Stimulated activated naive CD8-positive, alpha-beta T cell treated with anti-CD3 and anti-CD28 coated beads, Interleukin-15, amount 100 ng/mL, for 72 hours (primary cell): ENCODE results near the gene PCDHGB1.
A peak's percentile ranks its signal among the peaks of the same experiment; 100 is the strongest.
"Not testable (repeated sequence)": the region's sequence is repeated elsewhere in the genome, so short reads cannot be mapped to it uniquely, and the experiment has no call there.

ENCODE experiments used
- ATAC-seq: fragments of 150-1000 bp; cut with Tn5 transposase; 2 replicates; pipeline ENCODE4 v1.10.0; 2021; ENCODE audit warnings: mild to moderate bottlenecking, moderate library complexity
- DNase-seq, 2 donors: peaks; one replicate each; pipeline ENCODE4 v3.0.0; 2021 to 2022
- H3K27ac Mint-ChIP-seq, 2 donors: one replicate each; pipeline ENCODE4 v1.8.0; 2022; ENCODE audit warnings: mild to moderate bottlenecking in 2 of 2, mixed read lengths in 2 of 2, moderate library complexity in 2 of 2
- H3K27me3 Mint-ChIP-seq: one replicate; pipeline ENCODE4 v1.8.0; 2022; ENCODE audit warnings: mixed read lengths
- H3K4me1 Mint-ChIP-seq: one replicate; pipeline ENCODE4 v1.8.0; 2022; ENCODE audit warnings: mild to moderate bottlenecking, mixed read lengths
- H3K4me3 Mint-ChIP-seq, 2 donors: one replicate each; pipeline ENCODE4 v1.8.0; 2022; ENCODE audit warnings: mild to moderate bottlenecking in 2 of 2, mixed read lengths in 2 of 2, moderate library complexity in 1 of 2
- H3K9me3 Mint-ChIP-seq, 2 donors: one replicate each; pipeline ENCODE4 v1.8.0; 2022; ENCODE audit warnings: mixed read lengths in 2 of 2

The PCDHGB1 gene

DNA sequence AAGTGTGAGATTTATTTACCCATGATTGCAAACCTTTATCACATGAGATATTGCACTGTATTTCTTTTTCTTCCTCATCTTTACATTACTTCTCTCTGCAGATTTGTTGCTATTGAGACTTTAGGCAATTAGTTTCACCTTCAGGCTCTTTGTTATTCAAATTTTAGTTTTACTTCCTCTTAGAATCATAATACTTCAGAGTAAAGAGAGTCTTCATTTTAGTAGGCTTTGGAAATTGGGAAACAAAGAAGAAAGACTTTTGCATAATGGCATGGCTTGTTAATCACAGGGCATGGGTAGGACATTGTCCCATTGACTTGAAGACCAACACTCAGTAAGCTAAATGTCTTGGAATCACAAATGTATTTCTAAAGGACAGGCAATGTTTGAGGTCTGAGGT is 12.8 kb downstream of the PCDHGB1 start:
- H3K27me3 Mint-ChIP-seq, result peaks cover 89% of the 10 kb centered on the region
- H3K9me3 Mint-ChIP-seq, result peaks cover 19 to 54% of the 10 kb centered on the region in 2 donors
- H3K4me3 Mint-ChIP-seq, result no peak overlapping the region
- DNase-seq (no peak), ATAC-seq (no peak)
- H3K27ac Mint-ChIP-seq, result no peak overlapping the region
- peaks cover 6% of the 10 kb centered on the region for H3K4me1 Mint-ChIP-seq

DNA sequence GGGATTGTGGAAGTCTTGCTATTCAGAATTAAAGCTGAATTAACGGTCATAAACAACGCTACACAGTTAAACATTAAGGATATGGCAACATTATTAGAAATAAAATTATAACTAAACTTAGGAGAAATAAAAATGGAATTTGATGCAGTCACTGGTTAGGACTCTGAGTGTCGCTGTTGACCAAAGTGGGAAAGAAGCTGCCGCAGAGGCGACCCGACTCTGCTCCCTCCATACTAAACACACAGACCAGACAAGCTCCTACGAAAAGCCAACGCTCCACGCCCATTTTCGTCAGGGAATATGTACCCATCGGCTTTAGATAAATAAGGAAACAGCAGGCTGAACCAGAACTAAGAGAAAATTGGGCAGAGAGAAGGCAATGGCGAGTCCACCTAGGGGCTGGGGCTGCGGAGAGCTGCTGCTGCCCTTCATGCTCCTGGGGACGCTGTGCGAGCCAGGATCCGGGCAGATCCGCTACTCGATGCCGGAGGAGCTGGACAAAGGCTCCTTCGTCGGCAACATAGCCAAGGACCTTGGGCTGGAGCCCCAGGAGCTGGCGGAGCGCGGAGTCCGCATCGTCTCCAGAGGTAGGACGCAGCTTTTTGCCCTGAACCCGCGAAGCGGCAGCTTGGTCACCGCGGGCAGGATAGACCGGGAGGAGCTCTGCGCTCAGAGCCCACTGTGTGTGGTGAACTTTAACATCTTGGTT is 14.2 kb downstream of the PCDHGB1 start, which contains the start of gene PCDHGA5:
TSS of gene PCDHGA5 (plus strand) at position 211 of the 709 bp plus-strand sequence. CDS start at position 380, 169 bp downstream.
- peaks cover 14 to 54% of the 10 kb centered on the region in 2 donors for H3K9me3 Mint-ChIP-seq
- DNase-seq, result no peak
- peaks cover 90% of the 10 kb centered on the region for H3K27me3 Mint-ChIP-seq
- H3K4me1 Mint-ChIP-seq, result peaks cover 6% of the 10 kb centered on the region
- no peak for ATAC-seq
- H3K4me3 Mint-ChIP-seq, result peak within 1 kb of the TSS in 1 of 2 donors; percentile 10
- peak within 1 kb of the TSS in 1 of 2 donors; percentile 88 for H3K27ac Mint-ChIP-seq

DNA sequence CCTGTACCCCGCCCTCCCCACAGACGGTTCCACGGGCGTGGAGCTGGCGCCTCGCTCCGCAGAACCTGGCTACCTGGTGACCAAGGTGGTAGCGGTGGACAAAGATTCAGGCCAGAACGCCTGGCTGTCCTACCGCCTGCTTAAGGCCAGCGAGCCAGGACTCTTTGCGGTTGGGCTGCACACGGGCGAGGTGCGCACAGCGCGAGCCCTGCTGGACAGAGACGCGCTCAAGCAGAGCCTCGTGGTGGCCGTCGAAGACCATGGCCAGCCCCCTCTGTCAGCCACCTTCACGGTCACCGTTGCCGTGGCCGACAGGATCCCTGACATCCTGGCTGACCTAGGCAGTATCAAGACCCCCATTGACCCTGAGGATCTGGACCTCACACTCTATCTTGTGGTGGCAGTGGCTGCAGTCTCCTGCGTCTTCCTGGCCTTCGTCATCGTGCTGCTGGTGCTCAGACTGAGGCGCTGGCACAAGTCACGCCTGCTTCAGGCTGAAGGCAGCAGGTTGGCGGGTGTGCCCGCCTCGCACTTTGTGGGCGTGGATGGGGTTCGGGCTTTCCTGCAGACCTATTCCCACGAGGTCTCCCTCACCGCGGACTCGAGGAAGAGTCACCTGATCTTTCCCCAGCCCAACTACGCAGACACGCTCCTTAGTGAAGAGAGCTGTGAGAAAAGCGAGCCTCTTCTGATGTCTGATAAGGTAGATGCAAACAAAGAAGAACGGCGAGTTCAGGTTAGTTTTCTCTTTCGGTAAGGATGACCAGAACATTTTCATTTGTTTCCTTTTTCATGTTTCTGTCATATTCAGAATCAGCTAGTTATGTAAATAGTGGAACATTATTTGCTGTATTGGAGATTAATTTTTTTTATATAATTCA is 16.4 kb downstream of the PCDHGB1 start:
- Mint-ChIP-seq H3K27ac (no peak overlapping the region), H3K4me3 (no peak overlapping the region), H3K27me3 (peaks cover 91% of the 10 kb centered on the region), H3K4me1 (peaks cover 8% of the 10 kb centered on the region), H3K9me3 (peaks cover 16 to 51% of the 10 kb centered on the region in 2 donors)
- ATAC-seq (no peak), DNase-seq (no peak)

DNA sequence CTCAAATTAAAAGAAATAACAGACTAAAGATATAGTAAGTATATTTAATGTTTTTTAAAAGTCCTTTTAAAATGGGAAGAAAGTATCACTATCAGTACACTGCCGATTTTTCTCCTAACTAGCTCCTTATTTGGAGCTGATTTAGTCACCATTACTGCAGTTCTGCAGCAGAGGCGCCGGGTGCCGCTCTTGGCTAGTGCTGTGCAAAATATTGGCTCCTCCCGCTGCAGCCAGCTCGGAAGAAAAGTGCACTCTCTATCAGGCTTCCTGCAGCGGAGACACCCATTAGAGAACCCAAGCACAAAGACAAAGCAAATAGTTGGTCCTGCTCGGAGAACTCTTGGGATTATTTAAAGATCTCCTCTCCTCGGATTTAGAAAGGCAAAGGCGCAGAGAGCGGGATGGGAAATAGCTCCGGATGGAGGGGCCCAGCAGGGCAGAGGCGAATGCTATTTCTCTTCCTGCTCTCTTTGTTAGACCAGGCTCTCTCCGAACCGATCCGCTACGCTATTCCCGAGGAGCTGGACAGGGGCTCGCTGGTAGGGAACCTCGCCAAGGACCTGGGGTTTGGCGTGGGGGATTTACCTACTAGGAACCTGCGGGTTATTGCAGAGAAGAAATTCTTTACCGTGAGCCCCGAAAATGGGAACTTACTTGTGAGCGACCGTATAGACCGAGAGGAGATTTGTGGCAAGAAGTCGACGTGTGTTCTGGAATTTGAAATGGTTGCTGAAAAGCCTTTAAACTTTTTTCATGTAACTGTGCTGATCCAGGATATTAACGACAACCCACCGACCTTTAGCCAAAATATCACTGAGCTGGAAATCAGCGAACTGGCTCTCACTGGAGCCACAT is 20.3 kb downstream of the PCDHGB1 start, which contains the start of gene PCDHGB3:
TSS of gene PCDHGB3 (plus strand) at position 249 of the 855 bp plus-strand sequence. CDS start at position 402, 153 bp downstream.
- DNase-seq (peak in 1 of 2 donors; percentile 35), ATAC-seq (peak; percentile 85)
- Mint-ChIP-seq H3K27me3 (peaks cover 90% of the 10 kb centered on the region), H3K4me3 (peak within 1 kb of the TSS; percentile 76 to 81), H3K9me3 (peaks cover 16 to 47% of the 10 kb centered on the region in 2 donors), H3K4me1 (peaks cover 8% of the 10 kb centered on the region), H3K27ac (peak within 1 kb of the TSS in 1 of 2 donors; percentile 85)

DNA sequence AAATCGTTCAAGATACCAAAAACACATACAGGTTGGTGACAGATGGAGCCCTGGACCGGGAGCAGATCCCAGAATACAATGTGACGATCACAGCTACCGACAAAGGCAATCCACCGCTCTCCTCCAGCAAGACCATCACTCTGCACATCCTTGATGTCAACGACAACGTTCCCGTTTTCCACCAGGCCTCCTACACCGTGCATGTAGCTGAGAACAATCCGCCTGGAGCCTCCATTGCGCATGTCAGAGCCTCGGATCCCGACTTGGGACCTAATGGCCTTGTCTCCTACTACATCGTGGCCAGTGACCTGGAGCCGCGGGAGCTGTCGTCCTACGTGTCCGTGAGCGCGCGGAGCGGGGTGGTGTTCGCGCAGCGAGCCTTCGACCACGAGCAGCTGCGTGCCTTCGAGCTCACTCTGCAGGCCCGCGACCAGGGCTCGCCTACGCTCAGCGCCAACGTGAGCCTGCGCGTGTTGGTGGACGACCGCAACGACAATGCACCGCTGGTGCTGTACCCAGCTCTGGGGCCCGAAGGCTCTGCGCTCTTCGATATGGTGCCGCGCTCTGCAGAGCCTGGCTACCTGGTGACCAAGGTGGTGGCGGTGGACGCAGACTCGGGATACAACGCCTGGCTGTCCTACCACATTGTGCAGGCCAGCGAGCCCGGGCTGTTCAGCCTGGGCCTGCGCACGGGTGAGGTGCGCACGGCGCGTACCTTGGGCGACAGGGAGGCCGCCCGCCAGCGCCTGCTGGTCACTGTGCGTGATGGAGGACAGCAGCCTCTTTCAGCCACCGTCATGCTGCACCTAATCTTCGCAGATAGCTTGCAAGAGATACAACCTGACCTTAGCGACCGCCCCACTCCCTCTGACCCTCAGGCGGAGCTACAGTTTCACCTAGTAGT is 21.9 kb downstream of the PCDHGB1 start:
- H3K4me1 Mint-ChIP-seq, result peaks cover 8% of the 10 kb centered on the region
- no peak overlapping the region for H3K27ac Mint-ChIP-seq
- peaks cover 82% of the 10 kb centered on the region for H3K27me3 Mint-ChIP-seq
- peak overlapping the region in 1 of 2 donors; percentile 14 for H3K4me3 Mint-ChIP-seq
- peaks cover 16 to 52% of the 10 kb centered on the region in 2 donors for H3K9me3 Mint-ChIP-seq
- no peak for ATAC-seq
- no peak for DNase-seq

DNA sequence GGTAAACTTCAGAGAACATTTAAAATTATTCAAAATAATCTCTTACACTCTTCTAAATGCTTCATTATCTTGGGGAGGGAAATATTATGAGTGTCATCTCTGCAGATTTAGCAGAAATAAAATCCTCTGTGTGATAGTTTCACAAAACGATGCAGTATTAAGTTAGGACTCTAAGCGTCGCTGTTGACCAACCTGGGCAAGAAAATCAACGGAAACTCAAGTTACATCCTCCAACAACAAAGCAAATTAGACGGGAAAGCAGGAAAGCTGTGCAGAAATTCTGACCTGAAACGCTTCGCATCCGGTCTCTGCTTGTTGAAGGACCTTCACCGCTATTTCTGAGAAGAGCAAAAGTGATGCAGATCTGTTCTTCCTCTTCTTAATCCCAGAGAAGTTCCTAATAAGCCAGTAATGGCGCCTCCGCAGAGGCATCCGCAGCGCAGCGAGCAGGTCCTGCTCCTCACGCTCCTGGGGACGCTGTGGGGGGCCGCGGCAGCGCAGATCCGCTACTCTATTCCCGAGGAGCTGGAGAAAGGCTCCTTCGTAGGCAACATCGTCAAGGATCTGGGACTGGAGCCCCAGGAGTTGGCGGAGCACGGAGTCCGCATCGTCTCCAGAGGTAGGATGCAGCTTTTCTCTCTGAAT is 23.9 kb downstream of the PCDHGB1 start, which contains the start of gene PCDHGA6:
TSS of gene PCDHGA6 (plus strand) at position 219 of the 645 bp plus-strand sequence. CDS start at position 412, 193 bp downstream.
- DNase-seq, result no peak
- ATAC-seq, result no peak
- Mint-ChIP-seq H3K4me1 (peaks cover 8% of the 10 kb centered on the region), H3K27me3 (peaks cover 77% of the 10 kb centered on the region), H3K4me3 (peak within 1 kb of the TSS; percentile 27 to 52), H3K9me3 (peaks cover 16 to 52% of the 10 kb centered on the region in 2 donors), H3K27ac (no peak within 1 kb of the TSS)

DNA sequence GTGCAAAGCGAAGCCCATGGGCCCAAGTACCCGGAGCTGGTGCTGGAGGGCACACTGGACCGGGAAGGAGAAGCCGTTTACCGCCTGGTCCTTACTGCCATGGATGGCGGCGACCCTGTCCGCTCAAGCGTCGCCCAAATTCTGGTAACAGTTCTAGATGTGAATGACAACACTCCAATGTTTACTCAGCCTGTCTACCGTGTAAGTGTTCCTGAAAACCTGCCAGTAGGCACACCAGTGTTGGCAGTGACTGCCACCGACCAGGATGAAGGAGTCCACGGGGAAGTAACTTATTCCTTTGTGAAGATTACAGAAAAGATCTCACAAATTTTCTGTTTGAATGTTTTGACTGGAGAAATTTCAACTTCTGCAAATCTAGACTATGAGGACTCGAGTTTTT is 24.7 kb downstream of the PCDHGB1 start:
- H3K4me3 Mint-ChIP-seq, result no peak overlapping the region
- ATAC-seq (no peak), DNase-seq (no peak)
- no peak overlapping the region for H3K27ac Mint-ChIP-seq
- H3K9me3 Mint-ChIP-seq, result peaks cover 16 to 52% of the 10 kb centered on the region in 2 donors
- H3K27me3 Mint-ChIP-seq, result peaks cover 69% of the 10 kb centered on the region
- peaks cover 8% of the 10 kb centered on the region for H3K4me1 Mint-ChIP-seq

DNA sequence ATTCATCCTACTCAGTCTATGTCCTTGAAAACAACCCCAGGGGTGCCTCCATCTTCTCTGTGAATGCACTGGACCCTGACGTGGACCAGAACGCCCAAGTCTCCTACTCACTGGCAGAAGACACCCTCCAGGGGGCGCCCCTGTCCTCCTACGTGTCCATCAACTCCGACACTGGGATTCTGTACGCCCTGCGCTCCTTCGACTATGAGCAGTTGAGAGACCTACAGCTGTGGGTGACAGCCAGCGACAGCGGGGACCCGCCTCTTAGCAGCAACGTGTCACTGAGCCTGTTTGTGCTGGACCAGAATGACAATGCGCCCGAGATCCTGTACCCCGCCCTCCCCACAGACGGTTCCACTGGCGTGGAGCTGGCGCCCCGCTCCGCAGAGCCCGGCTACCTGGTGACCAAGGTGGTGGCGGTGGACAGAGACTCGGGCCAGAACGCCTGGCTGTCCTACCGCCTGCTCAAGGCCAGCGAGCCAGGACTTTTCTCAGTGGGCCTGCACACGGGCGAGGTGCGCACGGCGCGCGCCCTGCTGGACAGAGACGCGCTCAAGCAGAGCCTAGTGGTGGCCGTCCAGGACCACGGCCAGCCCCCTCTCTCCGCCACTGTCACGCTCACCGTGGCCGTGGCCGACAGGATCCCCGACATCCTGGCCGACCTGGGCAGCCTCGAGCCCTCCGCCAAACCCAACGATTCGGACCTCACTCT is 25.7 kb downstream of the PCDHGB1 start:
- Mint-ChIP-seq H3K27me3 (peaks cover 59% of the 10 kb centered on the region), H3K9me3 (peaks cover 14 to 45% of the 10 kb centered on the region in 2 donors)
- not testable (repeated sequence) for DNase-seq, ATAC-seq, H3K27ac Mint-ChIP-seq, H3K4me3 Mint-ChIP-seq, H3K4me1 Mint-ChIP-seq

DNA sequence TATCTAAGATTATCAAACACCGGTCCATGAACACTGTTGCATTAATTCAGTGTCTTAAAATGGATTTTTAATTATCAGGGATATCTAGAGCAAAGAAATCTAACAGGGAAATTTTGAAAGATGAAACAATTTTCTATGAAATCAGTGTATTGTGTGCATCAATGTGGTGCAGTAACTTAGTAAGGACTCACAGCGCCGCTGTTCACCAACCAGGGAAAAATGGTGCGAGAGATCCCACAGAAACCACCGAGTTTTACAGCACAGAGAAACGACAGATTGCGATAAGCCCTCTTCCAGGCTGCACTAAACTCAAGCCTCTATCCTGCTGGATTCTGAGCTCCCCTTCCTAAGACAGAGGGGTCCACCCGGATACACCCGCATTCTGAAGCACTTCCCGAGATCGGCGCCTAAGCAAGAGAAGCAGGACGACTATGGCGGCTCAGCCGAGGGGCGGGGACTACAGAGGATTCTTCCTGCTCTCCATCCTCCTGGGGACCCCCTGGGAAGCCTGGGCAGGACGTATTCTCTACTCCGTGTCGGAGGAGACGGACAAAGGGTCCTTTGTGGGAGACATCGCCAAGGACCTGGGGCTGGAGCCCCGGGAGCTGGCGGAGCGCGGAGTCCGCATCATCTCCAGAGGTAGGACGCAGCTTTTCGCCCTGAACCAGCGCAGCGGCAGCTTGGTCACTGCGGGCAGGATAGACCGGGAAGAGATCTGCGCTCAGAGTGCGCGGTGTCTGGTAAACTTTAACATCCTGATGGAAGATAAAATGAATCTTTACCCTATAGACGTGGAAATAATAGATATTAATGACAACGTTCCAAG is 32.8 kb downstream of the PCDHGB1 start, which contains the start of gene PCDHGA7:
TSS of gene PCDHGA7 (plus strand) at position 274 of the 826 bp plus-strand sequence. CDS start at position 432, 158 bp downstream.
- Mint-ChIP-seq H3K27me3 (peaks cover 67% of the 10 kb centered on the region), H3K27ac (peak within 1 kb of the TSS in 1 of 2 donors; percentile 56), H3K4me1 (peaks cover 5% of the 10 kb centered on the region), H3K4me3 (peak within 1 kb of the TSS; percentile 74 to 85), H3K9me3 (peaks cover 5 to 25% of the 10 kb centered on the region in 2 donors)
- ATAC-seq (no peak), DNase-seq (no peak)

DNA sequence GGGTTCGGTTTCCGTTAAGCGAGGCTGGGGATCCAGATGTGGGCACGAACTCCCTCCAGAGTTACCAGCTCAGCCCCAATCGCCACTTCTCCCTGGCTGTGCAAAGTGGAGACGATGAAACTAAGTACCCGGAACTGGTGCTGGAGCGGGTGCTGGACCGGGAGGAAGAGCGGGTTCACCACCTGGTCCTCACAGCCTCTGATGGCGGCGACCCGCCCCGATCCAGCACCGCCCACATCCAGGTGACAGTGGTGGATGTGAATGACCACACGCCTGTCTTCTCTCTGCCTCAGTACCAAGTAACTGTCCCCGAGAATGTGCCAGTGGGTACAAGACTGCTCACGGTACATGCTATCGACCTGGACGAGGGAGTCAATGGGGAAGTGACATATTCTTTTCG is 33.4 kb downstream of the PCDHGB1 start:
- Mint-ChIP-seq H3K9me3 (peaks cover 7 to 27% of the 10 kb centered on the region in 2 donors), H3K4me1 (peaks cover 5% of the 10 kb centered on the region), H3K4me3 (peak overlapping the region; percentile 74 to 85), H3K27ac (no peak overlapping the region), H3K27me3 (peaks cover 65% of the 10 kb centered on the region)
- no peak for DNase-seq
- ATAC-seq, result no peak

DNA sequence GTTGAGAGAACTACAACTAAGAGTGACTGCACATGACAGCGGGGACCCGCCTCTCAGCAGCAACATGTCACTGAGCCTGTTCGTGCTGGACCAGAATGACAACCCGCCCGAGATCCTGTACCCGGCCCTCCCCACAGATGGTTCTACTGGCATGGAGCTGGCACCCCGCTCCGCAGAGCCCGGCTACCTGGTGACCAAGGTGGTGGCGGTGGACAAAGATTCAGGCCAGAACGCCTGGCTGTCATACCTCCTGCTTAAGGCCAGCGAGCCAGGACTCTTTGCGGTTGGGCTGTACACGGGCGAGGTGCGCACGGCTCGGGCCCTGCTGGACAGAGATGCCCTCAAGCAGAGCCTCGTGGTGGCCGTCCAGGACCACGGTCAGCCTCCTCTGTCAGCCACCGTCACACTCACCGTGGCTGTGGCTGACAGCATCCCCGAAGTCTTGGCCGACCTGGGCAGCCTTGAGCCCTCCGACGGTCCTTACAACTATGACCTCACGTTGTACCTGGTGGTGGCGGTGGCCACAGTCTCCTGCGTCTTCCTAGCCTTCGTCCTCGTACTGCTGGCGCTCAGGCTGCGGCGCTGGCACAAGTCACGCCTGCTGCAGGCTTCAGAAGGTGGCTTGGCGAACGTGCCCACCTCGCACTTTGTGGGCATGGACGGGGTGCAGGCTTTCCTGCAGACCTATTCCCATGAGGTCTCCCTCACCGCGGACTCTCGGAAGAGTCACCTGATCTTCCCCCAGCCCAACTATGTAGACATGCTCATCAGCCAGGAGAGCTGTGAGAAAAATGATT is 34.8 kb downstream of the PCDHGB1 start:
- Mint-ChIP-seq H3K4me1 (peaks cover 5% of the 10 kb centered on the region), H3K27ac (no peak overlapping the region), H3K9me3 (peaks cover 10 to 41% of the 10 kb centered on the region in 2 donors), H3K27me3 (peaks cover 75% of the 10 kb centered on the region), H3K4me3 (no peak overlapping the region)
- ATAC-seq (no peak), DNase-seq (no peak)
